Ishikawa (cell line): ENCODE data around the gene FKTN.

Source experiments
- CEBPB ChIP-seq: IDR thresholded peaks from 2 replicates; pipeline ENCODE4 v1.6.1; 2012
- CREB1 ChIP-seq: IDR thresholded peaks from 2 replicates; pipeline ENCODE4 v1.6.1; 2012; ENCODE audit warnings: low read depth
- EGR1 ChIP-seq: IDR thresholded peaks from 2 replicates; pipeline ENCODE4 v1.6.1; 2012
- EP300 ChIP-seq: IDR thresholded peaks from 2 replicates; pipeline ENCODE4 v1.6.1; 2012; ENCODE audit warnings: borderline replicate concordance
- FOXM1 ChIP-seq: IDR thresholded peaks from 2 replicates; pipeline ENCODE4 v1.6.1; 2012; ENCODE audit warnings: low read depth, borderline replicate concordance
- MAX ChIP-seq: IDR thresholded peaks from 2 replicates; pipeline ENCODE4 v1.6.1; 2012
- NFIC ChIP-seq: IDR thresholded peaks from 2 replicates; pipeline ENCODE4 v1.6.1; 2012
- RAD21 ChIP-seq: IDR thresholded peaks from 2 replicates; pipeline ENCODE4 v1.6.1; 2012; ENCODE audit warnings: low read depth
- REST ChIP-seq: IDR thresholded peaks from 2 replicates; pipeline ENCODE4 v1.6.1; 2012; ENCODE audit warnings: low read depth, mild to moderate bottlenecking
- TAF1 ChIP-seq: IDR thresholded peaks from 2 replicates; pipeline ENCODE4 v1.6.1; 2012; ENCODE audit warnings: low read depth, mild to moderate bottlenecking
- TCF12 ChIP-seq: IDR thresholded peaks from 2 replicates; pipeline ENCODE4 v1.6.1; 2012; ENCODE audit warnings: low read depth
- TEAD4 ChIP-seq: IDR thresholded peaks from 2 replicates; pipeline ENCODE4 v1.6.1; 2012
- USF1 ChIP-seq: IDR thresholded peaks from 2 replicates; pipeline ENCODE4 v1.6.1; 2012
- YY1 ChIP-seq: IDR thresholded peaks from 2 replicates; pipeline ENCODE4 v1.6.1; 2012; ENCODE audit warnings: low read depth
- ZBTB7A ChIP-seq: IDR thresholded peaks from 2 replicates; pipeline ENCODE4 v1.6.1; 2012; ENCODE audit warnings: low read depth

Gene FKTN

GRCh38 chr9:105557804-105558610 lies at the start of gene FKTN:
FKTN (plus strand) TSS chr9:105558131; CDS start chr9:105575033, 16,902 bp downstream.
- 0 out of 2 replicates have a peak, but pooled peaks have one; percentile 26 for TF ChIP-seq ZBTB7A
- TF ChIP-seq FOXM1 = no peak
- no peak for TF ChIP-seq TEAD4
- TF ChIP-seq RAD21 = no peak
- no peak for TF ChIP-seq EGR1
- peak; percentile 38; the same call in 1 of the 2 replicates for TF ChIP-seq MAX
- no peak for TF ChIP-seq USF1
- no peak for TF ChIP-seq EP300
- TF ChIP-seq YY1 = 0 out of 2 replicates have a peak, but pooled peaks have one; percentile 14
- TF ChIP-seq CREB1 = no peak
- TF ChIP-seq TAF1 = peak; percentile 89
- peak; percentile 41; the same call in 1 of the 2 replicates for TF ChIP-seq TCF12
- peak; percentile 53 for TF ChIP-seq NFIC
- no peak; the same call in 1 of the 2 replicates for TF ChIP-seq CEBPB
- TF ChIP-seq REST = peak; percentile 34; the same call in 1 of the 2 replicates

GRCh38 chr9:105508530-105508929 lies 49.4 kb upstream of the FKTN start:
- no peak for TF ChIP-seq FOXM1
- TF ChIP-seq CREB1 = no peak
- no peak for TF ChIP-seq ZBTB7A
- TF ChIP-seq TEAD4 = no peak
- TF ChIP-seq YY1 = no peak
- no peak for TF ChIP-seq USF1

- no peak for TF ChIP-seq ZBTB7A
- no peak for TF ChIP-seq RAD21
- TF ChIP-seq TEAD4 = no peak
- TF ChIP-seq MAX = no peak
- TF ChIP-seq NFIC = no peak
- TF ChIP-seq CREB1 = no peak
- no peak for TF ChIP-seq TAF1
- TF ChIP-seq FOXM1 = no peak
- no peak for TF ChIP-seq EGR1
- TF ChIP-seq YY1 = no peak
- no peak for TF ChIP-seq USF1
- no peak for TF ChIP-seq EP300
These were observed 47.9 kb upstream of the FKTN start for GRCh38 chr9:105510024-105510423.

- TF ChIP-seq CEBPB = no peak
- TF ChIP-seq TCF12 = no peak
These were observed 46.5 kb upstream of the FKTN start for GRCh38 chr9:105511446-105511845.

- no peak for TF ChIP-seq MAX
- no peak for TF ChIP-seq RAD21
- no peak for TF ChIP-seq EGR1
- TF ChIP-seq TEAD4 = no peak
- TF ChIP-seq CREB1 = no peak
These were observed 42.0 kb upstream of the FKTN start for GRCh38 chr9:105515811-105516413.

- peak; percentile 62; the same call in 1 of the 2 replicates for TF ChIP-seq YY1
These were observed 38.1 kb upstream of the FKTN start for GRCh38 chr9:105519710-105520369.

GRCh38 chr9:105531530-105531929 lies 26.4 kb upstream of the FKTN start:
- TF ChIP-seq NFIC (no peak), CREB1 (no peak), EGR1 (no peak), MAX (no peak)
